ENCODE measurements around the gene SUPT20H.

- TF ChIP-seq CTCF (conservative IDR thresholded peaks at IDR 0.05) (no peak), ZFX (IDR thresholded peaks at IDR 0.05) (no peak)
Measured at GRCh38 chr13:37067874-37068273, 8.4 kb upstream of the SUPT20H start.
